SJCRH30 (cell line): ENCODE measurements around the gene ADAMTSL3. TPM values are rescaled to one million over a fixed set of nuclear protein-coding genes. Genes with fewer than 3 reads are reported as not detected.

Experiments
- DNase-seq, 2 experiments: peaks; one replicate each; pipeline ENCODE4 v3.0.0-alpha.2; 2015 to 2020
- H3K27ac ChIP-seq: fragments of 250-450 bp; sonication (Bioruptor Pico); 2 replicates; pipeline ENCODE4 v1.5.1; 2020; ENCODE audit warnings: mild to moderate bottlenecking, moderate library complexity
- H3K27me3 ChIP-seq: fragments of 250-450 bp; sonication (Bioruptor Pico); 2 replicates; pipeline ENCODE4 v1.5.1; 2020; ENCODE audit warnings: mild to moderate bottlenecking, moderate library complexity
- H3K36me3 ChIP-seq: fragments of 250-450 bp; sonication (Bioruptor Pico); 2 replicates; pipeline ENCODE4 v1.5.1; 2020; ENCODE audit warnings: mild to moderate bottlenecking, moderate library complexity
- H3K4me1 ChIP-seq: fragments of 250-450 bp; sonication (Bioruptor Pico); 2 replicates; pipeline ENCODE4 v1.5.1; 2020; ENCODE audit warnings: mild to moderate bottlenecking, moderate library complexity
- H3K4me3 ChIP-seq: fragments of 250-450 bp; sonication (Bioruptor Pico); 2 replicates; pipeline ENCODE4 v1.5.1; 2020; ENCODE audit warnings: mild to moderate bottlenecking, moderate library complexity
- H3K9me3 ChIP-seq: fragments of 250-450 bp; sonication (Bioruptor Pico); replicated peaks from 2 replicates; pipeline ENCODE4 v1.5.1; 2020; ENCODE audit warnings: mild to moderate bottlenecking, moderate library complexity
- total RNA-seq: library from RNA; depleted of rRNA; stranded (reverse); fragments of >200 nt; shearing (Covaris generic); gene quantifications from 2 replicates; pipeline ENCODE4 v1.2.3, GENCODE V29; 2014

Gene ADAMTSL3
- total RNA-seq, 1 experiment from 2014 or later = 0.22 TPM

DNA sequence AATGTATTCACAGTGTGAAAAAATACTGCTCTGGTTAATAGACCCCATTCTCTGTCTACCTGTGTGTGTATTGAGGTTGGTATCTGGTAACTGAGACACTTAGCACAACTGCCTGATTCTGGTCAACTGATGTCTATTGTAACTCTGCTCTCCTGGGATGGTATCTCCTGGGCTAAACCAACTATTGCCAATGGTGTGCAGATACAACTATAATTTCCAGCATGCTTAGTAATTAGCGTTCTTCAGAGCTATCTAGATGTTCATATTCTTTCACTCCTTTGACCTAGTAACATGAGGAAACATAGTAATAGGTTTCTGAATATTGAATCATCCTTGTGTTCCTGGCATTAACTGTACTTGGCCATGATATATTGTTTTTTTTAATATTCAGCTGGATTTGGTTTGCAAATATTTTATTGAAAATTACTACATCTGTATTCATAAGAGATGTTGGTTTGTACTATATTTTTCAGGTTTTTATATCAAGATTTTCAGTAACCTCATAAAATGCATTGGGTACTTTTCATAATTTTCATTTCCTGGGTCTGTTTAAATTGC is 16.8 kb downstream of the ADAMTSL3 start:
- DNase-seq = no peak

DNA sequence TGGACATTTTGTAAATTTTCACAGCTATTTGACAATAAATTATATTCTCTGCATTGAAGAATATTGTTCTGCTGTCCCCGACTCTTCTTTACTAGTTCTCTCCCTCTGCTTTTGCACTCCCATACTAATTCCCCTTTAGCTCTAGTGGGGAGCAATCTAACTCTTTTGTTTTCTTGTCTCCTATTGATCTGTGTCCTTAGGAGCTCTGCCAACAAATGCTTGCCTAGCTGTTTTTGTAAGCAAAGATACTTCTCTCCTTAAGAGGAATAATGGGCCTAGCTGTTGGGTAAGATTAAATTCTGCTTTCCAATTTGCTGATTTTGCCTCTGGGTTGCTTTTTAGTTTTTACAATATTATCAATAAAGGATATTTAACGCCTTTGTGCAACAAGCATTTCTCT is 17.7 kb downstream of the ADAMTSL3 start:
- H3K27me3 ChIP-seq = no peaks in the 10 kb centered on the region
- no peaks in the 10 kb centered on the region for H3K4me1 ChIP-seq
- no peak for DNase-seq

More for the DNA sequence above, 16.8 kb downstream of the ADAMTSL3 start:
- no peaks in the 10 kb centered on the region for H3K27me3 ChIP-seq
- no peaks in the 10 kb centered on the region for H3K36me3 ChIP-seq
- H3K4me3 ChIP-seq = no peak overlapping the region
- H3K9me3 ChIP-seq = 0 out of 2 replicates have a peak, but pooled peaks cover 4% of the 10 kb centered on the region
- no peaks in the 10 kb centered on the region for H3K4me1 ChIP-seq
- no peak overlapping the region for H3K27ac ChIP-seq

DNA sequence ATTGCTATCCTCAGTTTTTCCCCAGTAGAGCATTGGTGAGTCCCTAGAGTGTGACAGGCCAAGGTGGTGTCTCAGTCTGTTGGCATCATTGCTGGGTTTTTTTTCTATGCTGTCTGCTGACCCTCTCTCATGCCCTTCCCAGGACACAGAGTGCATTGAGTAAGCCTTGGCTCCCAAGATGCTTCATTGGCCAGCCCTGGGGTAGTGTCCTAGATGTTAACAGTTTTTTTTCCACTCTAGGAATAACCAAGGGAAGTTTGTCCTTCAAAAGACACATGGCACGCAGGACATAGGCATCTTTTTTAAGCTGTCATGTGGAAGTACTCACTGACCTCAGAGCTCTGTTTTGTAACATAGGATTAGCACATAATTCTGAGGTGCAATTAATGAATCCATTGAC is 19.5 kb downstream of the ADAMTSL3 start:
- H3K27me3 ChIP-seq = no peaks in the 10 kb centered on the region
- no peaks in the 10 kb centered on the region for H3K36me3 ChIP-seq
- DNase-seq = no peak
- H3K27ac ChIP-seq = no peak overlapping the region
- no peak overlapping the region for H3K4me3 ChIP-seq
- H3K9me3 ChIP-seq = 0 out of 2 replicates have a peak, but pooled peaks cover 4% of the 10 kb centered on the region
- no peaks in the 10 kb centered on the region for H3K4me1 ChIP-seq

More for the DNA sequence above, 17.7 kb downstream of the ADAMTSL3 start:
- Histone ChIP-seq H3K4me3 (no peak overlapping the region), H3K27ac (no peak overlapping the region), H3K36me3 (no peaks in the 10 kb centered on the region), H3K9me3 (0 out of 2 replicates have a peak, but pooled peaks cover 4% of the 10 kb centered on the region)

DNA sequence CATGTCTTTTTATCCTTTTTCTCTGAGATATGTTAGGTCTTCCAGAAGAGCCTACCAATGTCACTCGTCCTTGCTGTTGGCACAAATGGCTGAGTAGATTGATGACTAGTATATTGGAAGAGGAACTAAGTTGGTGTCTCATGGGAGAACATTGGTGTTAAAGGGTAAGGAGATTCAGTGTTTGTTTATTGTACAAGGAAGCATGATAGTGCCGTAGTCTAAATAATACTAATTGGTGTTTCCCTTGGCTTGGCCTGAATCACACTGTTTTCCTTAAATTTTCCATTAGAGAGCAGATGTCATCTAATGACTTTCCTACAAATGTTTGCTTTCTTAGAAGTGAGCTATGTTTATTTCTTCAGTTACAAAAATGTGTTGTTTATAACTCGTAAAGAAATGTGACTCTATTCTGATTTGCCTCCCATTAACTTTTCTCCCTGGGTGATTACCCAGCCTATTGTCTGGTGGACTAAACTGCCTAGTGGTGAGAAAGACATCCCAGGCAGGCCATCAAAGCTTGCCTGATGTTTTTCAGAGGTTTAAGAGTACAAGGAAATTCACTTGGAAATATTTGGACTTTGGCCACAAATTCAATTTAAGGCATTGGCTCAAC is 28.7 kb downstream of the ADAMTSL3 start:
- DNase-seq = no peak
- H3K27me3 ChIP-seq = 0 out of 2 replicates have a peak, but pooled peaks cover 3% of the 10 kb centered on the region
- H3K4me3 ChIP-seq = no peak overlapping the region
- H3K4me1 ChIP-seq = no peaks in the 10 kb centered on the region; the same call in 1 of the 2 replicates
- no peak overlapping the region for H3K27ac ChIP-seq
- H3K36me3 ChIP-seq = no peaks in the 10 kb centered on the region
- peaks cover 3% of the 10 kb centered on the region; the same call in 1 of the 2 replicates for H3K9me3 ChIP-seq

DNA sequence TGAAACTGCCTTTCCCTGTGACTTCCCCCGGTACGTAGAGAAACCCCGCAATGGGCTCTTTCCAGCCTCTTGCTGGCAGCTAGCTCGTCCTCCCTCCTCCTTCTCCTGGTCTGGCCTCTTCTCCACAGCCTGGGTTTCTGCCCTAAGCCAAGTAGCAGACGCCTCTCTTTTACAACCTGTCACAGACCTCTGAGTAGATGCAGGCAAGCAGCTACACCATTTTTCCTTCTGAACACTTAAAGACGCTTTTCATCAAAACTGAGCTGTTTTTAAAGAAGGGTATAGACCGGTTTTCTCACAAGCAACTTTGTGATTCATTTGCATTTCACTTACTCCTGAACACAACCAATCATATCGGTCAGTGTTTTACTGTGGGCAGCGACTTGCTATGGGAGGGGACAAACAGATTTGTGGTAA is 32.0 kb downstream of the ADAMTSL3 start:
- H3K9me3 ChIP-seq = peaks cover 3% of the 10 kb centered on the region; the same call in 1 of the 2 replicates
- no peak overlapping the region for H3K4me3 ChIP-seq
- H3K36me3 ChIP-seq = no peaks in the 10 kb centered on the region
- H3K4me1 ChIP-seq = no peaks in the 10 kb centered on the region; the same call in 1 of the 2 replicates
- no peak for DNase-seq
- no peak overlapping the region for H3K27ac ChIP-seq
- H3K27me3 ChIP-seq = no peaks in the 10 kb centered on the region

DNA sequence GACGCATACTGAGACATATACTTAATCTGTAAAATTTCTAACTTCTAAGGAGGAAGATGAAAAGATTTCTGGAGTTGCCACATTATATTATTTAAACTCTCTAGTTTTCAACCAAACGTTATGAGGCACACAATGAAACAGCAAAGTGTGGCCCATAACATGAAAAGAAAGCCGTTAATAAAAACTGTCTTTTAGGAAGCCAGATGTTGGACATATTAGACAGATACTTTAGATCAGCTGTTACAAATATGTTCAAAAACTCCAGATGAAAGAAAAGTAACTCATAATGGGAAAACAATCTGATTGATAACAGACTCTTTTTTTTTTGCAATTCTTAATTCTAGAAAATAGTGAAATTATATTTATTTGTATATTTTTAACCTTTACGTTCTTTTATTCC is 34.3 kb downstream of the ADAMTSL3 start:
- no peaks in the 10 kb centered on the region for H3K36me3 ChIP-seq
- no peak overlapping the region for H3K4me3 ChIP-seq
- no peaks in the 10 kb centered on the region; the same call in 1 of the 2 replicates for H3K4me1 ChIP-seq
- no peak overlapping the region for H3K27ac ChIP-seq
- no peak for DNase-seq
- H3K9me3 ChIP-seq = no peaks in the 10 kb centered on the region
- H3K27me3 ChIP-seq = no peaks in the 10 kb centered on the region

DNA sequence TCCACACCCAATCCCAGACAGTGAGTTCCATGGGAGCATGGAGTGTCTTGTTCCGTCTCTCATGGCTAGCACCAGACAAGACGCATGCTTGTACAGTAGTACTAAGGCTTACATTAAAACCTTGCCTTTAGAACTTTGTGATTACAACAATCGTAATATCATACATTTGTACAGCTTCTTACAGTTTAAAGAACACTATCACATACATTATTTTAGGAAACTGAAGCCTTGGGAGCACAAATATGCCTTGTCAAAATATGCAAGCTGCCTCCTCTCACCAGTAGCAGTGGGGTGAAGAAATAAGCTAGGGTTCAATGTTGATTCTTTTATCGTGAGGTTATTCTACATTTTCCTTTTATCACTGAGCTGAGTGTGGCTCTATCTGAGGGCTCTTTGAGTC is 36.8 kb downstream of the ADAMTSL3 start:
- peaks cover 5% of the 10 kb centered on the region for H3K4me1 ChIP-seq
- DNase-seq = no peak
- H3K36me3 ChIP-seq = no peaks in the 10 kb centered on the region
- no peaks in the 10 kb centered on the region for H3K27me3 ChIP-seq
- H3K4me3 ChIP-seq = no peak overlapping the region
- no peak overlapping the region for H3K27ac ChIP-seq
- H3K9me3 ChIP-seq = no peaks in the 10 kb centered on the region

DNA sequence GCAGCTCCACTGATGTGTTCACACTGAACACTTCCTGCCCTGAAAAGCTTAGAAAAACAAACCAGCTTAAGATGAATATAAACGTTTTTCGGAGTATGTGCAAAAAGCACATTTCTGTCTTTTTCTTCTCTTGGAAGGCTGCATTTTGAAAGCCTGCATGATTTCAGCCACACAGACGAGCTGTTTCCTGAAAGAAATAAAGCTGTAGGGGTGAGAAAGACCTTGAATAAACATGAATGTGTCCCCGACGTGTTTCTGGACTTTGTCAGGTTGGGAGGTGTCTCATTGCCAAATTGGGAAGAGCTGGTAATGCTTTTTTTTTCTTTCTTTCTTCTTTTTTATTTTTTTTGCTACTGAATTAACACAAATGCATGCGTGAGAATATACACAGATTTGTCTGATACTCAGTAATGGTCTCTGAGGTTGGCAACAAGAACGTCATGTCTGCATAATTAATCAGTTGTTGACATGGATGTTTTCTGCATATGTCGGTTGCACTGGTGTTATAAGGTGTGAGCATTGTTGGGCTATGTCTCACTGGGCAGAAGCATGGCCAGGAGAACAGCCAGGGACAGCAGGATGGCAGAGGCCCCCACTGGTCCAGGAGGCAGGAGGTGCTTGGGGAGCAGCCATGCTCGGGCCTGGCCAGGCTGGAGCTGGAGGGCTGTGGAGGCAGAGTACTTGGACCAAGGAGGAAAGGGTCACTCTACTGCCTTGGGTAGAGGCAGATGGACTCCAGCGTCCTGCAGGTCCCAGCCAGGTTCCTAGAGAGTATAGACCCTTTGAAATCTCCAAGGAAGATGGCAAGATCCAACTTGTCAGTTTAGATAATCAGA is 39.0 kb downstream of the ADAMTSL3 start:
- Histone ChIP-seq H3K4me3 (no peak overlapping the region), H3K9me3 (no peaks in the 10 kb centered on the region), H3K27ac (no peak overlapping the region), H3K4me1 (peaks cover 26% of the 10 kb centered on the region), H3K36me3 (no peaks in the 10 kb centered on the region), H3K27me3 (no peaks in the 10 kb centered on the region)
- no peak for DNase-seq

DNA sequence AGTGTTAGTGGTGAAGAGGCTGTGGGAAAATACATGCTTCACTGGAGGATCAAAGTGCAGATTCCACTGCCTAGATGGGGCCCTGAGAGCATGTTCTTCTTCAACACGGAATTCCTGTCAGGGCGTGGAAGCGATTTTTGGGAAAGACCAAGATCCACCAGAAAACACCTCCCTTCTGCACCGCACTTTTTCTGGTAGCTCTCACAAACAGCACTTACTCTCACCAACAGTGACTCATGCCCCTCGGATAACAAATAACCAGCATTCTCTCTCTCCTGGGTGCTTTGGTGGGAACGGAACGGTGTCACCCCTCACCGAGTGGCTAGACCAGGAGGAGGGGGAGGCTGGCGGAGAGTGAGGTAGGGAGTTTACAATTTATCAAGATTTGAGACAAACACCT is 40.1 kb downstream of the ADAMTSL3 start:
- DNase-seq = peak in 1 of 2 experiments; percentile 19
- Histone ChIP-seq H3K36me3 (no peaks in the 10 kb centered on the region), H3K4me1 (peaks cover 34% of the 10 kb centered on the region), H3K27ac (no peak overlapping the region), H3K9me3 (no peaks in the 10 kb centered on the region), H3K4me3 (no peak overlapping the region), H3K27me3 (no peaks in the 10 kb centered on the region)

DNA sequence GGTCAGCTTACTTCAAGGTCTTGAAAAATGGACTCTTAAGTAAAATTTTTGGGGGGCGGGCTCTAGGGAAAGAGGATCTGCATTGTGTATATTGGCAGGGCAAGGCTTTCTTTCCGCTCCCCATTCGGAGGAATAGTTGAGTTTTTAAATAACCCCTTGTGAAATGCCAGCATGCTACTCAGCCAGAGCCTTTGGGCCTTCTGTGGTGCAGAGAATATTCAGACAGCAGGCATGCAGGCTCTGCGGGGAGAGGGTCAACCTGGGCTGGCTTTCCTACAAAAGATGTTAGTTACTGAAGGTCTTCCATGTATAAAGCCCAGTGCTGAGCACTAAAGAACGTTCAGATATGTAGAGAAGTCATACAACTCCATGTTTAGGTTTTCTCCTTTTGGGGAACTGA is 40.6 kb downstream of the ADAMTSL3 start:
- DNase-seq = no peak
- no peak overlapping the region for H3K27ac ChIP-seq
- H3K36me3 ChIP-seq = no peaks in the 10 kb centered on the region
- H3K9me3 ChIP-seq = no peaks in the 10 kb centered on the region
- H3K27me3 ChIP-seq = no peaks in the 10 kb centered on the region
- H3K4me3 ChIP-seq = no peak overlapping the region
- H3K4me1 ChIP-seq = peaks cover 34% of the 10 kb centered on the region

DNA sequence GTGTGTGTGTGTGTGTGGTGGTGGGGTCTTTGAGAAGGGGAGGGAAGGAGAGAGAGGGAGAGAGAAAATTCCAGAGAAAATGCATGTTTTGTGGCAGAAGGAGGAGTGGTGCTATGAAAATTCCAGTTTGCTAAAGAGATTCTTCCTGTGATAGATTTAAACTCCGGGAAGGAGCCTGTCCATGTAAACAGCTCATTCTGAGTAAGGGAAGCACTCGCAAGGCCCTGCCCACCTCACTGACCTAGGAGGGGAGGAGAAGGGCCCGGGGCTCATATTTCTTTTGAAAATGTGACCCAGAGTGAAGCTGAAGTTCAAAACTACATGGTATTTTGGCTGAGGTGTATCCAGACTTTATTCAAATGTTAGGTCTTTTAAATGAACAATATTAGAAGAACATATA is 41.3 kb downstream of the ADAMTSL3 start:
- DNase-seq = peak; percentile 54 to 60

DNA sequence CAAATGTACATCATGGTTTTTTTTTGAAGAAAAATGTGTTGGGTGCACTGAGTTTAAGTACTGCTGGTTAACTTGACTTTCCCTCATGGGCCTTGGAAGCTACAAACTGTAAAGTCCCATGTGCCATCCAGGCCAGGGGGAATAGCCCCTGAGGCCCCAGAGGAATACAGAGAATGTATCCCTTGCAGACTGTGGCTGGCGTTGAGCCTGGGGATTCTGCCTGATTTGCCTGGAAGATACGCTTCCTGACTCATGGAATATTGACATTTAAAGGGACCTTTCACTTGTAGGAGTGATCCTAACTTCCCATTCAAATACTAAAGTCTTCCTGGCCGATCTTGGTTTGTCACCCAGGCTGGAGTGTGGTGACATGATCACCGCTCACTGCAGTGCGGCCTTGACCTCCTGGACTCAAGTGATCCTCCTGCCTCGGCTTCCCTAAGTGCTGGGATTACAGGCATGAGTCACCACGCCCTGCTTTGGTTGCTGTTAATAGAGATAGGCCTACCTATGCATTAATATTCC is 42.0 kb downstream of the ADAMTSL3 start:
- peak; percentile 46 to 56 for DNase-seq
- H3K27ac ChIP-seq = peak overlapping the region; percentile 1; the same call in 1 of the 2 replicates

More for the DNA sequence above, 41.3 kb downstream of the ADAMTSL3 start:
- Histone ChIP-seq H3K4me1 (peaks cover 34% of the 10 kb centered on the region), H3K4me3 (no peak overlapping the region), H3K36me3 (no peaks in the 10 kb centered on the region), H3K27me3 (no peaks in the 10 kb centered on the region), H3K9me3 (no peaks in the 10 kb centered on the region; the same call in 1 of the 2 replicates), H3K27ac (peak overlapping the region; percentile 1; the same call in 1 of the 2 replicates)

DNA sequence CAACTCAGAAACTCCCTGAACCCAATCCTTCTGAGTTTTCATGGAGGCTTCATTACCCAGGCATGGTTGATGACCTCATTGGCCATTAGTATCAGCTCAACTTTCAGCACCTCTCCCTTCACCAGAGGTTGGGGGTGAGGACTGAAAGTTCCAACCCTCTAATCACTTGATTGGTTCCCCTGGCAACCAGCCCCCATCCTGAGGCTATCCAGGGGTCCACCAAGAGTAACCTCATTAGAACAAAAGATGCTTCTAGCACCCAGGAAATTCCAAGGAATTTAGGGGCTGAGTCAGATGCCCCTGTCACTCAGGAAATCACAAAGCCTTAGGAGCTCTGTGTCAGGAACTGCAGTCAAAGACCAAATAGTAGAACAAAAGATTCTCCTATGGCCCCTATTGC is 43.8 kb downstream of the ADAMTSL3 start:
- Histone ChIP-seq H3K4me1 (peaks cover 34% of the 10 kb centered on the region), H3K4me3 (no peak overlapping the region), H3K27me3 (no peaks in the 10 kb centered on the region), H3K36me3 (no peaks in the 10 kb centered on the region), H3K27ac (peak overlapping the region; percentile 83), H3K9me3 (peaks cover 3% of the 10 kb centered on the region; the same call in 1 of the 2 replicates)
- DNase-seq = peak; percentile 51 to 54

More for the DNA sequence above, 42.0 kb downstream of the ADAMTSL3 start:
- H3K4me1 ChIP-seq = peaks cover 34% of the 10 kb centered on the region
- no peaks in the 10 kb centered on the region; the same call in 1 of the 2 replicates for H3K9me3 ChIP-seq
- H3K4me3 ChIP-seq = no peak overlapping the region
- no peaks in the 10 kb centered on the region for H3K27me3 ChIP-seq
- no peaks in the 10 kb centered on the region for H3K36me3 ChIP-seq

DNA sequence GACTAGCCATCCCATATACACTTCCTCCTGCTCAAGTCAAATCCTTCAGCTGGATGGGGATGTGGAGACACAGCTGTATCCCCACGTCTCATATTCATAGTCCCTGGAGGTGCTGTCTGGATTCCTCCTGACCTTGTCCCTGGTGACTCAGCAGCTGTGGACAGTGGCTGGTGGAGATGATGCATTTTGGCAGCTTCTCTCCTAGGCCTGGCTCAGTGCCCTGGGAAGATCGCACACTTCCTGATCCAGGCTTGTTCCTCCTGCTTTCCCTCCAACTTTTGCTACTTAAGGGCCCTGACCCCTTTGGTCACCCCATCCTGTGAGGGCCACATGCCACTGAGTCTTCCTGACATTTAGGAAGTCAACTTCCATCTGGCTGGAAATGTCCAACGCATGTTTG is 44.4 kb downstream of the ADAMTSL3 start:
- no peaks in the 10 kb centered on the region for H3K36me3 ChIP-seq
- DNase-seq = peak; percentile 83 to 85
- peaks cover 34% of the 10 kb centered on the region for H3K4me1 ChIP-seq
- peak overlapping the region; percentile 83 for H3K27ac ChIP-seq
- no peak overlapping the region for H3K4me3 ChIP-seq
- H3K9me3 ChIP-seq = peaks cover 3% of the 10 kb centered on the region; the same call in 1 of the 2 replicates
- H3K27me3 ChIP-seq = no peaks in the 10 kb centered on the region
